Fibroblast of mammary gland (primary cell): ENCODE results near the gene CYP4F12.
"Not testable (repeated sequence)": the region's sequence is repeated elsewhere in the genome, so short reads cannot be mapped to it uniquely, and the experiment has no call there.

Experiments
- DNase-seq: peaks from one replicate; pipeline ENCODE4 v3.0.0-alpha.2; 2010; ENCODE audit warnings: low read depth
- H3K4me3 ChIP-seq: 2 replicates; pipeline ENCODE4 v1.5.1; 2011; ENCODE audit warnings: low read depth, mild to moderate bottlenecking, low read length, moderate library complexity; ENCODE audit not compliant: control insufficient read depth
- CTCF ChIP-seq: conservative IDR thresholded peaks from 2 replicates; pipeline ENCODE4 v1.5.1; 2011; ENCODE audit warnings: low read depth, low read length, inconsistent platforms; ENCODE audit not compliant: control insufficient read depth, insufficient read depth

The CYP4F12 gene

GRCh38 chr19:15649526-15649925 lies 23.4 kb upstream of the CYP4F12 start:
- TF ChIP-seq CTCF = no peak
- no peak for DNase-seq
- H3K4me3 ChIP-seq = no peak overlapping the region

- DNase-seq, H3K4me3 ChIP-seq: not testable (repeated sequence)
Observed at GRCh38 chr19:15650123-15650522, 22.8 kb upstream of the CYP4F12 start.

- DNase-seq = no peak
Observed at GRCh38 chr19:15651791-15652190, 21.1 kb upstream of the CYP4F12 start.

GRCh38 chr19:15652559-15653278 lies 20.2 kb upstream of the CYP4F12 start:
- no peak for TF ChIP-seq CTCF
- H3K4me3 ChIP-seq = no peak overlapping the region
- DNase-seq = no peak

More at GRCh38 chr19:15651791-15652190, 21.1 kb upstream of the CYP4F12 start:
- no peak for TF ChIP-seq CTCF
- H3K4me3 ChIP-seq = no peak overlapping the region

GRCh38 chr19:15656467-15656866 lies 16.4 kb upstream of the CYP4F12 start:
- no peak for DNase-seq
- H3K4me3 ChIP-seq = no peak overlapping the region
- TF ChIP-seq CTCF = no peak

GRCh38 chr19:15663247-15663646 lies 9.6 kb upstream of the CYP4F12 start:
- TF ChIP-seq CTCF = no peak
- no peak for DNase-seq
- no peak overlapping the region for H3K4me3 ChIP-seq

GRCh38 chr19:15666186-15666585 lies 6.7 kb upstream of the CYP4F12 start:
- DNase-seq = no peak
- TF ChIP-seq CTCF = no peak
- no peak overlapping the region for H3K4me3 ChIP-seq
